HG02840 (cell line): ENCODE data around the gene LLPH.
"Not testable (repeated sequence)": the region's sequence is repeated elsewhere in the genome, so short reads cannot be mapped to it uniquely, and the experiment has no call there.

ENCODE experiments used
- ATAC-seq: cut with Tn5 transposase; IDR thresholded peaks from one replicate; pipeline ENCODE4 v1.9.1; 2021; ENCODE audit warnings: mild to moderate bottlenecking, moderate library complexity, moderate number of reproducible peaks; ENCODE audit not compliant: unreplicated experiment, low FRiP score

The LLPH gene

DNA sequence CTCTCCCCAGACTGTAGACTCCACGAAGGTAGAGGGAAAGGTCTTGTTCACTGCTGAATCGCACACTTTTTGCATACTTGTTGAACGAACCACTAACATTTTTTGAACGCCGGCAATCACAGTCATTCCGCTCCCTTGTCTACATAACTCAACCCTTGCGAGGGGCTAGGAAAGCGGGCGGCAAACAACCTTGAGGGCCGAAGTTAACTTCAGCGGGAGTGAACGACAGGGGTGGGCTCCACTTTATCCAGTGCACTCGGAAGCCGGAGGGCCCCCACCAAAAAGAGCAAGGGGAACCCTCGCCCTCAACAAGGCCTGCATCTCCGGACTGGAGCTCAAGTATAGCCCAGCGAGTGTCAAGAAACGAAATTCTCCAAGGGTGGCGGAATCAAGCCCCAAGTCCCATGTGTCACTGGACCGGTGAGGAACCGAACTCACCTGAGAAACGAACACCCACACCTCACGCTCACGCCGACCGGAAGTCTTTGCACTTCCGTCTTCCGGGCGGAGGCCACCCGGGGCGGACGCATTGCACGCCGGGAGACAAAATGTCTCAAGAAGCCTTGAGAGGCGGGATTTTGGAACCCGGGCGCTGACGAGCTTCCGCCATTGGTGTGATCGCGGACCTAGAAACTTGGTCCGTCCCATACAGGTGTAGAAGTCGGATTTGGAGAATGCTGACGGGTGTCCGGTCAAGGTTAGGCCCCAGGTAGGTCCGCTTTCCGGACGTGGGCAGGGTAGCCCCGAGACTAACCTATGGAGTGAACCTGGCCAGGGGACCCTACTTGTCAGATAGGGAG lies at the start of gene LLPH:
LLPH (minus strand) TSS at position 484 of the 800 bp plus-strand sequence. CDS start 1,644 bp downstream, outside the sequence.
- ATAC-seq: peak; percentile 99

- no peak for ATAC-seq
These were observed 45.8 kb upstream of the LLPH start for GRCh38 chr12:66176105-66176900.

DNA sequence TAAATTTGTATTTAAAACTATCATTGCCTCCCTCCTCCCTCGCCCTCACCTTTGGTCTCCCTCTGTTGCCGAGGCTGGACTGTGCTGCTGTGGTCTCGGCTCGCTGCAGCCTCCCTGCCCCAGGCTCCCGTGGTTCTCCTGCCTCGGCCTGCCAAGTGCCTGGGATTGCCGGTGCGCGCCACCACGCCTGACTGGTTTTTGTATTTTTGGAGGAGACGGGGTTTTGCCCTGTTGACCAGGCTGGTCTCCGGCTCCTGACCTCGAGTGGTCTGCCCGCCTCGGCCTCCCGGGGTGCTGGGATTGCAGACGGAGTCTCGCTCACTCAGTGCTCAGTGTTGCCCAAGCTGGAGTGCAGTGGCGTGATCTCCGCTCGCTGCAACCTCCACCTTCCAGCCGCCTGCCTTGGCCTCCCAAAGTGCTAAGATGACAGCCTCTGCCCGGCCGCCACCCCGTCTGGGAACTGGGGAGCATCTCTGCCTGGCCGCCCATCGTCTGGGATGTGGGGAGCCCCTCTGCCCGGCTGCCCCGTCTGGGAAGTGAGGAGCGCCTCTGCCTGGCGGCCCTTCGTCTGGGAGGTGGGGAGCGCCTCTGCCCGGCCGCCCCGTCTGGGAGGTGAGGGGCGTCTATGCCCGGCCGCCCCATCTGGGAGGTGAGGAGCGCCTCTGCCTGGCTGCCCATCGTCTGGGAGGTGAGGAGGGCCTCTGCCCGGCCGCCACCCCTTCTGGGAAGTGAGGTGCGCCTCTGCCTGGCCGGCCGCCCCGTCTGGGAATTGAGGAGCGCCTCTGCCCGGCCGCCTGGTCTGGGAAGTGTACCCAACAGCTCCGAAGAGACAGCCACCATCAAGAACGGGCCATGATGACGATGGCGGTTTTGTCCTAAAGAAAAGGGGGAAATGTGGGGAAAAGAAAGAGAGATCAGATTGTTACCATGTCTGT lies 44.1 kb upstream of the LLPH start:
- ATAC-seq: not testable (repeated sequence)

GRCh38 chr12:66170606-66171005 lies 40.1 kb upstream of the LLPH start:
- ATAC-seq: no peak

- peak; percentile 91 for ATAC-seq
These were observed 38.9 kb upstream of the LLPH start, which contains the start of gene TMBIM4 for GRCh38 chr12:66169221-66170170. TSS of gene TMBIM4 (minus strand) at chr12:66169996. CDS start at chr12:66169951, 45 bp downstream.

DNA sequence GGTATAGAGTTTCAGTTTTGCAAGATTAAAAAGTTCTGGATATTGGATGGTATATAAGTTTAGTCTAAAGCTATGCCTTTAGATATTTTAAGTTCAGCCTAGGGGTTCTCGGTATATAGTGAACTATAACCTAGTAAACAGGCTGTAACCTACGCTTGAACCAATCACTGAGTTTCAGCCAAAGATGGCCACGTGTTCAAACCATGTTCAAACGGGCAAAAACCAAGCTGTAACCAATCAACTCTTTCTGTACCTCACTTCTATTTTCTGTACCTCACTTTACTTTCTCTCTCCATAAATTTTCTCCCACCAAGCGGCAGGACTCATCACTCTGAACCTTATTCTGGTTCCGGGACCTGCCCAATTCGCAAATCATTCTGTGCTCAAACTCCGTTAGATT lies 37.9 kb upstream of the LLPH start:
- ATAC-seq: no peak

GRCh38 chr12:66166561-66166960 lies 36.0 kb upstream of the LLPH start:
- no peak for ATAC-seq

GRCh38 chr12:66165141-66165540 lies 34.6 kb upstream of the LLPH start:
- ATAC-seq: no peak

DNA sequence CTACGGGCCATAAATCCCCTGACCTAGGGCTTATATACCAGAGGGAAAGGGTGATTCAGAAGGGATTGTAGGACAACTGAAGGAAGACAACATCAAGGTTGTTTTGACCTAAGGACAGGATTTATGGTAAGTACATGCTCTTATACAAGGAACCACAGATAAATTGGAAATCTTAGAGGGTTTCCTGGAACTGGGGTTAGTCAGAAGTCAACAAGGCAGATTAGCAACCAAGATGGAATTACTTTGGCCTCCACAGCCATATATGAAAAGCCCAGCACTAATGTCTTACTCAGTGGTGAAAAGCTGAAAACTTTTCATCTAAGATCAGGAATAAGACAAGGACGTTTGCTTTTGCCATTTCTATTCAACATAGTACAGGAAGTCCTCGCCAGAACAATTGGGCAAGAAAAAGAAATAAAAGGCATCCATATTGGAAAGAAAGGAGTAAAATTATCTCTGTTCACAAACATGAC lies 33.8 kb upstream of the LLPH start:
- ATAC-seq: no peak

GRCh38 chr12:66163289-66163688 lies 32.7 kb upstream of the LLPH start:
- no peak for ATAC-seq

GRCh38 chr12:66162701-66163100 lies 32.2 kb upstream of the LLPH start:
- ATAC-seq: no peak

GRCh38 chr12:66160704-66161103 lies 30.2 kb upstream of the LLPH start:
- ATAC-seq: no peak

DNA sequence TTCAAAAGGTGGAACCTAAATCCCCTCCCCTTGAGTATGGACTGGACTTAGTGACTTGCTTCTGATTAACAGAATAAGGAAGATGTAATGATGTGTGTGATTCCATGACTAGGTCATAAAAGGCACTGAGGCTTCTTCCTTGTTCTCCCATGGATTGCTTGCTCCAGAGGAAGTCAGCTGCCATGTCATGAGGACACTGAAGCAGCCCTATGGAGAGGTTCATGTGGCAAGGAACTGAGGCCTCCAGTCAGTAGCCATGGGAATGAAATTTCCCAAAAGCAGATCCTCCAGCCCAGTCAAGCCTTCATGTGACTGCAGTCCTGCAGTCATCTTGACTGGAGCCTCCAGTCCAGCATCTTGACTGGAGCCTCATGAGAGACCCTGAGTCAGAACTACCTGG lies 28.6 kb upstream of the LLPH start:
- no peak for ATAC-seq

GRCh38 chr12:66156654-66157053 lies 26.1 kb upstream of the LLPH start:
- no peak for ATAC-seq

GRCh38 chr12:66154776-66155175 lies 24.2 kb upstream of the LLPH start:
- ATAC-seq: no peak

GRCh38 chr12:66152732-66153131 lies 22.2 kb upstream of the LLPH start:
- no peak for ATAC-seq

- ATAC-seq: no peak
These were observed 19.3 kb upstream of the LLPH start for GRCh38 chr12:66149702-66150398.
